Measurements from ENCODE around the gene DPP8.

Gene DPP8

GRCh38 chr15:65423976-65424679, 93.4 kb downstream of the DPP8 start:
- DNase-seq (ENCODE audit: low read depth), result no peak

- DNase-seq (ENCODE audit: low read depth), result no peak
These were observed 94.1 kb downstream of the DPP8 start for GRCh38 chr15:65423150-65423975.

- DNase-seq (ENCODE audit: low read depth), result no peak
These were observed 95.9 kb downstream of the DPP8 start for GRCh38 chr15:65421360-65422215.

- DNase-seq (ENCODE audit: low read depth), result no peak
These were observed 96.5 kb downstream of the DPP8 start for GRCh38 chr15:65420975-65421359.

GRCh38 chr15:65418596-65418995, 98.9 kb downstream of the DPP8 start:
- no peak for DNase-seq (ENCODE audit: low read depth)

- DNase-seq (ENCODE audit: low read depth), result no peak
These were observed 100.6 kb downstream of the DPP8 start for GRCh38 chr15:65416845-65417416.

- DNase-seq (ENCODE audit: low read depth), result peak; percentile 45
These were observed 102.5 kb downstream of the DPP8 start for GRCh38 chr15:65414841-65415621.

GRCh38 chr15:65413760-65414144, 103.7 kb downstream of the DPP8 start:
- DNase-seq (ENCODE audit: low read depth), result no peak

- no peak for DNase-seq (ENCODE audit: low read depth)
These were observed 104.3 kb downstream of the DPP8 start for GRCh38 chr15:65413051-65413759.

GRCh38 chr15:65412556-65412955, 104.9 kb downstream of the DPP8 start:
- peak; percentile 44 for DNase-seq (ENCODE audit: low read depth)

- DNase-seq (ENCODE audit: low read depth), result no peak
These were observed 105.9 kb downstream of the DPP8 start for GRCh38 chr15:65411465-65412071.

GRCh38 chr15:65410972-65411371, 106.5 kb downstream of the DPP8 start:
- DNase-seq (ENCODE audit: low read depth), result no peak

GRCh38 chr15:65410036-65410435, 107.5 kb downstream of the DPP8 start:
- DNase-seq (ENCODE audit: low read depth), result no peak

GRCh38 chr15:65409036-65409631, 108.4 kb downstream of the DPP8 start:
- DNase-seq (ENCODE audit: low read depth), result peak; percentile 95

GRCh38 chr15:65408324-65409035, 109.0 kb downstream of the DPP8 start:
- no peak for DNase-seq (ENCODE audit: low read depth)

- no peak for DNase-seq (ENCODE audit: low read depth)
These were observed 111.0 kb downstream of the DPP8 start for GRCh38 chr15:65406424-65407000.

GRCh38 chr15:65405791-65406423, 111.6 kb downstream of the DPP8 start:
- DNase-seq (ENCODE audit: low read depth), result no peak

GRCh38 chr15:65404186-65404872, 113.2 kb downstream of the DPP8 start:
- no peak for DNase-seq (ENCODE audit: low read depth)

Data from fibroblast of gingiva (primary cell).